Measurements from ENCODE around the gene MVD.
A peak's percentile ranks its signal among the peaks of the same experiment; 100 is the strongest.

The MVD gene

GRCh38 chr16:88651989-88652761, 10.7 kb downstream of the MVD start:
- no peak for TF ChIP-seq CTCF (IDR thresholded peaks at IDR 0.05; ENCODE audit: low read depth, low read length, missing control alignments)
- DNase-seq (ENCODE audit: low read depth), result no peak
- H3K4me3 ChIP-seq (ENCODE audit: low read depth, low read length), result peak overlapping the region; percentile 94

GRCh38 chr16:88651276-88651988, 11.5 kb downstream of the MVD start:
- TF ChIP-seq CTCF (IDR thresholded peaks at IDR 0.05; ENCODE audit: low read depth, low read length, missing control alignments), result no peak
- H3K4me3 ChIP-seq (ENCODE audit: low read depth, low read length), result peak overlapping the region; percentile 94
- DNase-seq (ENCODE audit: low read depth), result peak; percentile 85

GRCh38 chr16:88650749-88651275, 12.1 kb downstream of the MVD start, which contains the start of gene CYBA:
Gene CYBA (minus strand): TSS chr16:88651053. CDS start chr16:88651013, 40 bp downstream.
- peak; percentile 60 for DNase-seq (ENCODE audit: low read depth)
- TF ChIP-seq CTCF (IDR thresholded peaks at IDR 0.05; ENCODE audit: low read depth, low read length, missing control alignments), result no peak
- H3K4me3 ChIP-seq (ENCODE audit: low read depth, low read length), result peak within 1 kb of the TSS; percentile 94

DNA sequence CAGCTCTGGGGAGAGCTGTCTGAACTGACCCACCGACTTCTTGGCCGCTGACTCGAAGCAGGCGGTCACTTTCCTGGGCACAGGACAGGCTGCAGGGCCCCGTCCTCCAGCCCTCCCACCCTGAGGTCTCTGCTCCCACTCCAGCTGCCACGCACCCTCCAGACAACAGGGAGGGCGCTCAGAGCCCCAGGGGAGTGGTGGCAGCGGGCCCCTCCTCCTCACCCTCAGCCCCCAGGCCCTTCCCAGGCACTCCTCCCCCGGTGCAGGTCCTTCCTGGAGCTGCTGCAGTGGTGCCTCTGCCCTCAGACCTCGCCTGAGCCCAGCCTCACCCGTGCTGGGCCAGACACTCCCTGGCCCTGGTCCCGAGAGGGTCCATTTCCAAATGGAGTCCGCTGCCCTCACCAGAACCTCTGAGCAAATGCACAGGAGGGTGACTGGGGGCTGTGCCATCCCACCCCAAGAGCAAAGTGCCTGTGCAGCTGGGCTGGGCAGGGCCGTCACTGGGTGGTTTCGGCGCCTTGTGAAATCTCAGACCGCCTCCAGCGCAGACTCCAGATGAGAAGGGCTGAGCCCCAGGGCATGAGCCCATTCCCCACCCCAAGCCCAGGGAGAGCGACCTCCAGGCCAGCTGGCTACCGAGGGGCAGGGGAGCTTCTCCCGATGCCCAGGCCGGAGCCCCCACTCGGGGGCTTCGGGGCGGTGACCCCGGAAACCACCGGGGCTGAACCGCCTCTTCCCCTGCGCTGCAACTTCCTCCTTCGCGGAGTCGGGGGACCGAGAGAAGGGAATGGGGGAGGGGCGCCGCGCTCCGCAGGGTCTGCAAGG, 12.8 kb downstream of the MVD start:
- DNase-seq (ENCODE audit: low read depth), result no peak

GRCh38 chr16:88649195-88649923, 13.5 kb downstream of the MVD start:
- no peak for DNase-seq (ENCODE audit: low read depth)
- TF ChIP-seq CTCF (IDR thresholded peaks at IDR 0.05; ENCODE audit: low read depth, low read length, missing control alignments), result no peak
- H3K4me3 ChIP-seq (ENCODE audit: low read depth, low read length), result peak overlapping the region; percentile 94

More for the DNA sequence above, 12.8 kb downstream of the MVD start:
- peak overlapping the region; percentile 94 for H3K4me3 ChIP-seq (ENCODE audit: low read depth, low read length)
- no peak for TF ChIP-seq CTCF (IDR thresholded peaks at IDR 0.05; ENCODE audit: low read depth, low read length, missing control alignments)
